RWPE1 (cell line): Measurements from ENCODE around the gene KLHDC7B.

Experiments
- CTCF ChIA-PET: fragments of 350-600 bp; sonication (Branson Sonifier 250); formaldehyde crosslinking; extraction: SDS; loops from one replicate; lab custom pipeline; 2021; lab: Yijun Ruan, JAX
- POLR2A ChIA-PET: fragments of 400-600 bp; formaldehyde crosslinking; extraction: SDS; loops from one replicate; lab custom pipeline; 2020; ENCODE audit warnings: antibody characterized with exemption; ENCODE audit not compliant: low non-redundant PET; lab: Yijun Ruan, JAX
- DNase-seq: peaks from one replicate; pipeline ENCODE4 v3.0.0; 2012; ENCODE audit warnings: low spot score
- H3K27ac ChIP-seq: fragments of 450-650 bp; 2 replicates; pipeline ENCODE4 v1.5.1; 2017
- CTCF ChIP-seq: fragments of 450-650 bp; conservative IDR thresholded peaks from 2 replicates; pipeline ENCODE4 v1.5.1; 2017; ENCODE audit warnings: low read depth, mild to moderate bottlenecking

KLHDC7B gene

GRCh38 chr22:50582493-50583293 is 37.0 kb downstream of the KLHDC7B start, which contains the start of gene CHKB:
TSS of gene CHKB (minus strand) at chr22:50582849. CDS start at chr22:50582781, 68 bp downstream.
- DNase-seq, result peak; percentile 97
- ChIA-PET POLR2A (interaction anchor here (1.0 kb wide), 1 partner anchor 53 kb away, joined by 4 read pairs; the partner anchor contains the start of gene TYMP), CTCF (no interaction called here)
- no peak for TF ChIP-seq CTCF
- peak within 1 kb of the TSS; percentile 93 for H3K27ac ChIP-seq

GRCh38 chr22:50583294-50583861 is 37.7 kb downstream of the KLHDC7B start:
- peak overlapping the region; percentile 93 for H3K27ac ChIP-seq
- CTCF ChIA-PET, result no interaction called here

GRCh38 chr22:50584106-50585096 is 38.7 kb downstream of the KLHDC7B start:
- DNase-seq, result no peak
- POLR2A ChIA-PET, result no interaction called here
- H3K27ac ChIP-seq, result no peak overlapping the region
- CTCF ChIA-PET, result no interaction called here
- TF ChIP-seq CTCF, result no peak

More at GRCh38 chr22:50583294-50583861, 37.7 kb downstream of the KLHDC7B start:
- DNase-seq, result no peak
- POLR2A ChIA-PET, result no interaction called here
- no peak for TF ChIP-seq CTCF

GRCh38 chr22:50585238-50585637 is 39.5 kb downstream of the KLHDC7B start:
- DNase-seq, result no peak
- ChIA-PET POLR2A (no interaction called here), CTCF (no interaction called here)
- TF ChIP-seq CTCF, result no peak
- no peak overlapping the region for H3K27ac ChIP-seq

- ChIA-PET CTCF (no interaction called here), POLR2A (no interaction called here)
- no peak for TF ChIP-seq CTCF
- no peak overlapping the region for H3K27ac ChIP-seq
- no peak for DNase-seq
Measured at GRCh38 chr22:50585781-50586180, 40.1 kb downstream of the KLHDC7B start.

GRCh38 chr22:50586416-50586815 is 40.7 kb downstream of the KLHDC7B start:
- no peak for TF ChIP-seq CTCF
- ChIA-PET POLR2A (no interaction called here), CTCF (no interaction called here)
- DNase-seq, result no peak
- no peak overlapping the region for H3K27ac ChIP-seq
